Spinal cord (tissue), 10 donors: ENCODE measurements around the gene ZNF22. TPM values are rescaled to one million over a fixed set of nuclear protein-coding genes. Genes with fewer than 3 reads are reported as not detected.
A peak's percentile ranks its signal among the peaks of the same experiment; 100 is the strongest.

Experiments used
- DNase-seq, 6 donors: peaks; one replicate each; pipeline versions ENCODE4 v3.0.0 to v3.0.0-alpha.2; 2013 to 2015; ENCODE audit warnings: low spot score in 6 of 6, low read depth in 4 of 6
- H3K27ac ChIP-seq: one replicate; pipeline ENCODE4 v1.5.1; 2013; ENCODE audit warnings: low read depth, low read length, control low read depth
- H3K27me3 ChIP-seq: one replicate; pipeline ENCODE4 v1.6.1; 2013; ENCODE audit warnings: low read length; ENCODE audit not compliant: control insufficient read depth, insufficient read depth
- H3K36me3 ChIP-seq: one replicate; pipeline ENCODE4 v1.6.1; 2013; ENCODE audit warnings: low read length; ENCODE audit not compliant: control insufficient read depth, insufficient read depth
- H3K4me1 ChIP-seq: one replicate; pipeline ENCODE4 v1.6.1; 2013; ENCODE audit warnings: low read length; ENCODE audit not compliant: control insufficient read depth, insufficient read depth
- H3K4me3 ChIP-seq: one replicate; pipeline ENCODE4 v1.5.1; 2013; ENCODE audit warnings: low read depth, low read length, control low read depth
- H3K9me3 ChIP-seq: one replicate; pipeline ENCODE4 v1.6.1; 2013; ENCODE audit warnings: low read length; ENCODE audit not compliant: control insufficient read depth, insufficient read depth
- whole genome bisulfite sequencing: methylation state at CpG from one replicate; pipeline ENCODE4 v1.1.5; 2013; ENCODE audit warnings: missing lambda C conversion rate; ENCODE audit not compliant: insufficient coverage; 5-methylcytosine and 5-hydroxymethylcytosine counted together
- polyA plus RNA-seq, 2 donors: library from polyadenylated mRNA; unstranded; fragments of 120-200 nt; gene quantifications; one replicate each; pipeline ENCODE4 v1.2.1, GENCODE V29; 2013; ENCODE audit not compliant: insufficient read length in 2 of 2
- total RNA-seq, 2 donors: library from RNA; depleted of rRNA in 1 of 2; stranded (reverse); fragments of 120-200 nt in 1 of 2; fragments of >200 nt in 1 of 2; gene quantifications; one replicate each; pipeline versions ENCODE4 v1.2.3 to v1.2.4, GENCODE V29; 2013 to 2014
- donor health status: healthy.

ZNF22 gene
- total and polyA plus RNA-seq, 4 donors, result 44.5 to 58.6 (median 46.0) TPM

- Histone ChIP-seq H3K4me3 (no peak overlapping the region), H3K36me3 (no peaks in the 10 kb centered on the region), H3K27ac (no peak overlapping the region), H3K4me1 (no peaks in the 10 kb centered on the region), H3K27me3 (no peaks in the 10 kb centered on the region), H3K9me3 (no peaks in the 10 kb centered on the region)
- 35% methylated on average over 6 of the region's 7 CpGs for WGBS
- DNase-seq, result no peak
Observed at GRCh38 chr10:45044290-45044689, 43.6 kb downstream of the ZNF22 start.

- peak in 2 of 6 donors; percentile 79 to 89 for DNase-seq
- WGBS, result 20% methylated on average over 1 of the region's 4 CpGs
- Histone ChIP-seq H3K27ac (no peak overlapping the region), H3K27me3 (no peaks in the 10 kb centered on the region), H3K4me3 (no peak overlapping the region), H3K4me1 (no peaks in the 10 kb centered on the region), H3K36me3 (no peaks in the 10 kb centered on the region), H3K9me3 (no peaks in the 10 kb centered on the region)
Observed at GRCh38 chr10:45050551-45051235, 50.0 kb downstream of the ZNF22 start.

- no CpG with 5 or more reads among the region's 1 CpG for WGBS
- Histone ChIP-seq H3K4me3 (no peak overlapping the region), H3K4me1 (no peaks in the 10 kb centered on the region), H3K27me3 (no peaks in the 10 kb centered on the region), H3K36me3 (no peaks in the 10 kb centered on the region), H3K27ac (no peak overlapping the region), H3K9me3 (no peaks in the 10 kb centered on the region)
- DNase-seq, result no peak
Observed at GRCh38 chr10:45052700-45053099, 52.0 kb downstream of the ZNF22 start.

- Histone ChIP-seq H3K4me1 (no peaks in the 10 kb centered on the region), H3K4me3 (no peak overlapping the region), H3K9me3 (no peaks in the 10 kb centered on the region), H3K27me3 (no peaks in the 10 kb centered on the region), H3K27ac (no peak overlapping the region), H3K36me3 (no peaks in the 10 kb centered on the region)
- WGBS, result no CpG with 5 or more reads among the region's 1 CpG
- DNase-seq, result peak in 1 of 6 donors; percentile 76
Observed at GRCh38 chr10:45053569-45054100, 52.9 kb downstream of the ZNF22 start.

Other genes with a start within 250 kb of the ZNF22 start
- gene TMEM72, start 89.6 kb upstream of the ZNF22 start, total RNA-seq, result 1 to 10 TPM in 1 of 2 donors, under 1 TPM in 1; 0.99 to 8.0 TPM
- gene TMEM72, start 89.6 kb upstream of the ZNF22 start, polyA plus RNA-seq, result under 1 TPM; 0.33 to 0.84 TPM
- gene RASSF4, start 41.1 kb upstream of the ZNF22 start, total RNA-seq, result 10 to 100 TPM; 32.5 to 33.5 TPM
- 10 to 100 TPM; 80.1 to 87.9 TPM for gene RASSF4, start 41.1 kb upstream of the ZNF22 start, polyA plus RNA-seq
- 10 to 100 TPM; 18.1 to 25.2 TPM for gene DEPP1, start 22.1 kb upstream of the ZNF22 start, total RNA-seq
- gene DEPP1, start 22.1 kb upstream of the ZNF22 start, polyA plus RNA-seq, result 1 to 10 TPM; 8.1 to 9.6 TPM